PC-9 (cell line): ENCODE data around the gene C1QTNF1.

Experiments
- CTCF ChIP-seq: fragments of 200-600 bp; sonication (generic); conservative IDR thresholded peaks from 2 replicates; pipeline ENCODE4 v1.6.1; 2017; ENCODE audit warnings: mixed run types, antibody characterized with exemption, mild to moderate bottlenecking, moderate library complexity
- EZH2 ChIP-seq: fragments of 200-600 bp; sonication (generic); IDR thresholded peaks from 2 replicates; pipeline ENCODE4 v1.8.0; 2017; ENCODE audit warnings: antibody characterized with exemption, low read depth

- TF ChIP-seq CTCF (no peak), EZH2 (no peak)
Measured at GRCh38 chr17:79047291-79047920, 23.4 kb downstream of the C1QTNF1 start.
